Loucy (cell line): ENCODE results near the gene WDR37.

Experiments
- EZH2phosphoT487 ChIP-seq: fragments of 200-600 bp; IDR thresholded peaks from 2 replicates; pipeline ENCODE4 v1.6.1; 2018; ENCODE audit warnings: antibody characterized with exemption, mild to moderate bottlenecking, moderate library complexity, borderline replicate concordance
- TF ChIP-seq, protein P1 (sequence below): fragments of 200-600 bp; sonication (generic); conservative IDR thresholded peaks from 2 replicates; pipeline ENCODE4 v1.5.1; 2014; ENCODE audit warnings: mild to moderate bottlenecking, antibody characterized with exemption, low read length

DNA sequence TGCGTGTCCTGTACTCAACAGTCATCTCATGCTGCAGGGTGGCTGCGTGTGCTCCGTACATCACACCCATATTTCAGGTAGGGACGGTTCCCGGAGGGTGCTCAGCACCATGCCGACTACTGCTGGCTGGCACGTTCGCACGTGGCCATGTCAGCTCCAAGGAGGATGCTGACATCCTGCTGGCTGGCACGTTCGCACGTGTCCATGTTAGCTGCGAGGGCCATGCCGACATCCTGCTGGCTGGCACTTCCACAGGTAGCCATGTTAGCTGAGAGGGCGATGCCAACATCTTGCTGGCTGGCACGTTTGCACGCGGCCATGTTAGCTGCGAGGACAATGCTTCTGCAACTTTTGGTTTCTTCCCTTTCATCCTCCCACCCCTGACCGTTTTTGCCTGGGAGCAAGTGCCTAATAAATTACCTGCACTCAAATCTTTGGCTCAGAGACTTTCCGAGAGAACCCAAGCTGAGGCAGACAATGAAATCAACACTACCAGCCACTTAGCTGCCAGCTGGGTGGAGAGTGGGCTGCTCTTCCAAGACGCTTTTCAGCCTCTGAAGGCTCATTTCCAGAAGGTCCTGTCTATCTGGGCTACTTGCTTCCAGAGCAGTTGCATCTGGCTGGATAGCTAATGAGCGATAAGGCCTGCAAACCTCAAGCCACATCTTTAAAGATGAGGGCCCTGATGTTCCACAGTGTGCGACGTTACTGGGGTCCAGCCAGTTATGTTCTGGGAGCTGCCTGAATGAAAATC, 104.6 kb downstream of the WDR37 start:
- TF ChIP-seq, protein P1, sequence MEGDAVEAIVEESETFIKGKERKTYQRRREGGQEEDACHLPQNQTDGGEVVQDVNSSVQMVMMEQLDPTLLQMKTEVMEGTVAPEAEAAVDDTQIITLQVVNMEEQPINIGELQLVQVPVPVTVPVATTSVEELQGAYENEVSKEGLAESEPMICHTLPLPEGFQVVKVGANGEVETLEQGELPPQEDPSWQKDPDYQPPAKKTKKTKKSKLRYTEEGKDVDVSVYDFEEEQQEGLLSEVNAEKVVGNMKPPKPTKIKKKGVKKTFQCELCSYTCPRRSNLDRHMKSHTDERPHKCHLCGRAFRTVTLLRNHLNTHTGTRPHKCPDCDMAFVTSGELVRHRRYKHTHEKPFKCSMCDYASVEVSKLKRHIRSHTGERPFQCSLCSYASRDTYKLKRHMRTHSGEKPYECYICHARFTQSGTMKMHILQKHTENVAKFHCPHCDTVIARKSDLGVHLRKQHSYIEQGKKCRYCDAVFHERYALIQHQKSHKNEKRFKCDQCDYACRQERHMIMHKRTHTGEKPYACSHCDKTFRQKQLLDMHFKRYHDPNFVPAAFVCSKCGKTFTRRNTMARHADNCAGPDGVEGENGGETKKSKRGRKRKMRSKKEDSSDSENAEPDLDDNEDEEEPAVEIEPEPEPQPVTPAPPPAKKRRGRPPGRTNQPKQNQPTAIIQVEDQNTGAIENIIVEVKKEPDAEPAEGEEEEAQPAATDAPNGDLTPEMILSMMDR = no peak
- TF ChIP-seq EZH2phosphoT487 = no peak
